M059J (cell line): Measurements from ENCODE around the gene OR1E2. TPM values are rescaled to one million over a fixed set of nuclear protein-coding genes. Genes with fewer than 3 reads are reported as not detected.
"Not testable (repeated sequence)": the region's sequence is repeated elsewhere in the genome, so short reads cannot be mapped to it uniquely, and the experiment has no call there.

Experiments
- DNase-seq: peaks from one replicate; pipeline ENCODE4 v3.0.0-alpha.2; 2012; ENCODE audit warnings: low read depth
- total RNA-seq: library from RNA; depleted of rRNA; stranded (reverse); fragments of >200 nt; shearing (Covaris generic); gene quantifications from 2 replicates; pipeline ENCODE4 v1.2.3, GENCODE V29; 2014; rRNA removed

The OR1E2 gene, protein sequence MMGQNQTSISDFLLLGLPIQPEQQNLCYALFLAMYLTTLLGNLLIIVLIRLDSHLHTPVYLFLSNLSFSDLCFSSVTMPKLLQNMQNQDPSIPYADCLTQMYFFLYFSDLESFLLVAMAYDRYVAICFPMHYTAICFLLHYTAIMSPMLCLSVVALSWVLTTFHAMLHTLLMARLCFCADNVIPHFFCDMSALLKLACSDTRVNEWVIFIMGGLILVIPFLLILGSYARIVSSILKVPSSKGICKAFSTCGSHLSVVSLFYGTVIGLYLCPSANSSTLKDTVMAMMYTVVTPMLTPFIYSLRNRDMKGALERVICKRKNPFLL
- total RNA-seq = not detected in 2 replicates

- DNase-seq = no peak
Measured at GRCh38 chr17:3433741-3434140, at the start of gene OR1E2. TSS of gene OR1E2 (minus strand) at chr17:3433841. CDS start at chr17:3433841, 0 bp downstream.

- DNase-seq = no peak
Measured at GRCh38 chr17:3482852-3483251, 49.2 kb upstream of the OR1E2 start.

- DNase-seq = no peak
Measured at GRCh38 chr17:3479988-3480387, 46.3 kb upstream of the OR1E2 start.

- peak; percentile 1 for DNase-seq
Measured at GRCh38 chr17:3475812-3476610, 42.4 kb upstream of the OR1E2 start, which contains the start of gene ASPA. TSS of gene ASPA (plus strand) at chr17:3475997. CDS start at chr17:3476160, 163 bp downstream.

- DNase-seq = no peak
Measured at GRCh38 chr17:3475251-3475685, 41.6 kb upstream of the OR1E2 start.

DNA sequence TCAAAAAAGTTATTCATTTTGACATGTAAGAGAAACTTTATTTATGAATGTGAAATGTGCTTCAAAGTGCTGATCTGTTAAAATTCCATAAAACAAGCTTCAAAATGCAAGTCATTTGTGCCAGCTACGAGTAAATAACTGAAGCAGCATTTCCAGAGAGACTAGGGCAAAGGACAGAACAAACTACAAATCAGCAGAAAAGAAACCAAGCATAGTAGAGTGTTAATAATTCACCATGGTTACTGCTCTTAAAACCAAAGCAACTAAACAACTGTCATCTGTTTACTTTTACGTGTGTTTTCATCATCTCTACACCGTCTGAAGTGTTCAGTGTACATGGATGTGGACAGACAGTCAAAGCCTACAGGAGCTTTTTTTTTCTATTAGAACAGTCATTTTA is 40.6 kb upstream of the OR1E2 start:
- DNase-seq = peak; percentile 3

DNA sequence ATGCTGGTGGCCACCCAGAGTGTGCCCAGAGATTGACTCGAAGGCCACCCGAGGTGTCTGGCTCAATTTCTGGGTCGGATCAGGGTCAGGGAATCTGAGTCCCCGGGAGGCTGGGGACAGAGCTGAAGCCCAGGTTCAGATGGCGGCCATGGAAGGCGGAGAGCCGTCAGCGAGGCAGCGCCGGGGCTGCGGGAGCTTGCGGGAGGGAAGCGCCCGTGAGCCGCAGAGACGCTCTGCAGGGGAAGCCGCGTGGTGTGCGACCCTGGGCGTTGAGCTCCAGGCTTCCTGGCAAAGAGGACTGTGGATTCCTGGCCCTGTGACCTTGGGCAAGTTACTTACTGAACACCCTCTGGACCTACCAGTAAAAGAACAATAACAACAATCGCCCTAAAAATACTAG is 38.5 kb upstream of the OR1E2 start:
- no peak for DNase-seq

GRCh38 chr17:3471599-3471998 is 38.0 kb upstream of the OR1E2 start, which contains the start of gene SPATA22:
TSS of gene SPATA22 (minus strand) at chr17:3471819. CDS start at chr17:3469325, 2,494 bp downstream.
- DNase-seq = no peak

- no peak for DNase-seq
Measured at GRCh38 chr17:3469529-3469928, 35.9 kb upstream of the OR1E2 start.

DNA sequence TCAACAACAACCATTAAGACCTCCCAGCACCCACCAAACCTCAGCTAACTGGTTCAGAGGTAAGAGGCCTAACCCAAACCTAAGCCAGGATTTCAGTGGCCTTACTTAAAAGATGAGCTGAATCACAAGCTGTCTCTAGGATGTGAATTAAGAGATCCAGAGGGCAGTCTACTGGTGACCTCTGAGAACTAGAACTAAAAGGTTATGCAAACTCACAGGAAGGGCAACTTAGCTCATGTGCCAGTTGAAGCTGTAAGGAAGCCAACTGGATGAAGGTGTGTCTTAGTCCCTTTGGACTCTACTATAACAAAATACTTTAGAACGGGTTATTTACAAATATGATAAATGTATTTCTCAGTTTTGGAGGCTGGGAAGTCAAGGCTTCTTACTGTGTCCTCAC is 32.7 kb upstream of the OR1E2 start:
- DNase-seq = not testable (repeated sequence)

DNA sequence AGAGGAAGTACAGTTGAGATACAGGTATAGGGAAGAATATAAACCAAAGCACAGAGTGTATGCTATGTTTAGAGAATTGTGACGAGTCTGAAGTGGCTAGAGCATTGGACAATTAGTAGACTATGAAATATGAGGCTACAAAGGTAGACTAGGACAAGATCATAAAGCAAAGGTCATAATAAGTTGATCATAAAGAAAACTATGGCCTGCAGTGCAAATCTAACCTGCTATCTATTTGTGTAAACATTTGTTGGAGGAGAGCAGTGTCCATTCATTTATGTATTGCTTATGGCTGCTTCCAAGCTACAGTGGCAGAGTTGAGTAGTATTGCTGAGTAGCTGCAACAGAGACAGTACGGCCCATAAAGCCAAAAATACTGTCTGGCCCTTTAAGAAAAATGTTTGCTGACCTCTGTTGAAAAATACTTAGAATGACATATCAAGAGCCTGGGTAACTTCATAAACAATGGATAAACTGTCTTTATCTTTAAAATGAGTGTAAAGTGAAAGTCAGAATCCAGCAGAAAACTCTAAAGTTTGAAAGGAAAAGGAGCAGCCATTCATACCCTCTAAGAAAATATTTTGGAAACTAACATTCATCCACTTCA is 14.5 kb upstream of the OR1E2 start:
- no peak for DNase-seq

DNA sequence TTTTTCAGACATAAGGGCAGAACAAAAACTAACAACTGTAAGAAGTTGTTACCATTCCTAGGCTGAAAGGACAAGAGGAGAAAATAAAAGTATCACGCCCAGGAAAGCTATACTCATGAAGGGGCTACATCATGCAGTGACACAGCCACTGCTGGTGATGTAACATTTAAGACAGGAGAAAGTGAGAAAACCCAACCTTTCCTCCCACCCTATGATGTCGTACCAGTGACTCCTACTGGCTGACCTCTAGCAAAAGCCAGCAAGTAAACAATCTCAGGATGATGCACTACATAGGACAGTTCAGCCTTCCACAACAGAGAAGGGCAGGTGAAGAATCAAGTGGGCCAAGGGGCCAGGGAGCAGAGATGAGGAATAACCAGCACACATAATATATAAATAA is 14.0 kb upstream of the OR1E2 start:
- no peak for DNase-seq

GRCh38 chr17:3440451-3440850 is 6.8 kb upstream of the OR1E2 start:
- DNase-seq = no peak

- no peak for DNase-seq
Measured at GRCh38 chr17:3438368-3438767, 4.7 kb upstream of the OR1E2 start.

DNA sequence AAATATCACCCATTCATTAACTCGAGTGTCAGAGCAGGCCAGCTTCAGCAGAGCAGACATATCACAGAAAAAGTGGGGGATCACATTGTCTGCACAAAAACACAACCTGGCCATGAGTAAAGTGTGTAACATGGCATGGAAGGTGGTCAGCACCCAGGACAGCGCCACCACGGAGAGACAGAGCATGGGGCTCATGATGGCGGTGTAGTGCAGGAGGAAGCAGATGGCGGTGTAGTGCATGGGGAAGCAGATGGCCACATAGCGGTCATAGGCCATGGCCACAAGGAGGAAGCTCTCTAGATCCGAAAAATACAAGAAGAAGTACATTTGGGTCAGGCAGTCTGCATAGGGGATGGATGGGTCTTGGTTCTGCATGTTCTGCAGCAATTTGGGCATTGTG is 426 bp downstream of the OR1E2 start:
- DNase-seq = not testable (repeated sequence)

- DNase-seq = no peak
Measured at GRCh38 chr17:3418222-3418621, 15.4 kb downstream of the OR1E2 start.

GRCh38 chr17:3415610-3416009 is 18.0 kb downstream of the OR1E2 start:
- DNase-seq = no peak

DNA sequence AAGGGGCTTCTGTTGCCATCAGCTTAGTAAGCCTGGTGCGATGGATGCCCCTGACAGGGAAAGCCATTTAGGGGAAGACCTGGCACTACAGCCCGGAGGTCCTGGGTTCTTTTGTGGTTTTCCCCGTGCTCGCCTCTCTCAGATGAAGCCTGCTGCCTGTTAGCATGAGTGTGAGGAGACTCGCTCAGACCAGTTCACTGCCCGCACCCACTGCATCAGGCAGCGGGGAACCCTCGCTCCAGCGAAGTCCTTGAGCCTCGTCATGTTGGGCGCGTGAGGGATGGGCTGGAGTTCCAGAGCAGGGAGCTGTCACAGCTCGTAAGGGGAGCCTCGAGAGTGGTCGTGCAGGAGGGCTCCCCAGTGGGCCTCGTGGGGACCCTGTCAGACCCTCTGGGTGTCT is 21.4 kb downstream of the OR1E2 start:
- DNase-seq = not testable (repeated sequence)

DNA sequence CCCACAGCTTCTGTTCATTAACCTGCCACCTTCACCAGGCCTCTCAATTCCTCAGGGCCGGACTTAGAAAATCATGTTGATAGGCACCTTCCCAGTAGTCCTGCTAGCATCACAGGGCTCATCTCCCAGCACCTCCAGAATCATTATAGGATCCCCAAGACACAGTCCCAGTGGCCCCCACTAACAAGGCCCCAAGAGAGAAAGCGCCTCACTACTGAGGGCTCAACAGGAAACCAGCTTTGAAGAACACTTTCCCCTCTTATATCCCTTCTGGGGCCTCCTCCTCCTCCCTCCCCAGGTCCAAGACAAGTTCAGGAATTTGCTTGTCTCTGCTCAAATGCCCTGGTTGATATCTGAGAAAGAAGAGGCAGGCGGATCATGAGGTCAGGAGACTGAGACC is 22.6 kb downstream of the OR1E2 start, which contains the start of gene OR3A3:
Gene OR3A3, plus strand, starts transcription at position 301 of the 400 bp plus-strand sequence.
- no peak for DNase-seq

DNA sequence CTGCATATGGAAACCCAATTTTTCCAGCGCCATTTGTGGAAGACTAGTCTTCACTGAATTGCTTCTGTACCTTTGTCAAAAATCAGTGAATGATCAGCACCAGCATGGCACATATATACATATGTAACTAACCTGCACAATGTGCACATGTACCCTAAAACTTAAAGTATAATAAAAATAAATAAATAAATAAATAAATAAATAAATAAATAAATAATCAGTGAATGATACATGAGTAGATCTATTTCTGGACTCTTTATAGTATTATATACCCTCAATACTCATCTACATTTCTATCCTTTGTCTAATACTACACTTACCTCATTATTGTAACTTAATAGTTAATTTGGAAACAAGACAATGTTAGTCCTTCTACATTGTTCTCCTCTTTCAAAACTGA is 29.8 kb downstream of the OR1E2 start:
- not testable (repeated sequence) for DNase-seq

DNA sequence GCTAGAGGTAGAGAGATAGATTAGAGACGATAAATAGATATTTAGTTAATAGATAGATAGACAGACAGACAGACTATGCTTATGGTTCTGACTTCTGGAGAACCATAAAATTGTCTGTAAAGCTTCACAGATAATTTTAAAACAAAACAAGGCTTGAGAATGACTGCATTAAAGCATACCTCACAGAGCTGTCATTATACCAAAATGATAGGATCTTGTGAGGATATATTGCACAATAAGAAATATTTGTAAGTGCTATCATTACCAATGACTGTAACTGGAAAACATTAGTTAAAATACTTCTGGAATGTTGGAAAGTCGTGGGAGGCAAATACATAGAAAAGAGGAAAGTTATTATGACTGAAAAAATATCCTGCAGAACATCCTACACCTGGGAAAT is 31.9 kb downstream of the OR1E2 start:
- no peak for DNase-seq

- no peak for DNase-seq
Measured at GRCh38 chr17:3400055-3400454, 33.6 kb downstream of the OR1E2 start.
